Measurements from ENCODE around the gene CAPN8. TPM values are rescaled to one million over a fixed set of nuclear protein-coding genes. Genes with fewer than 3 reads are reported as not detected.

Gene CAPN8
- polyA plus RNA-seq, 1 of the 3 experiments (the other 2 are of a cell fraction), result not detected

DNA sequence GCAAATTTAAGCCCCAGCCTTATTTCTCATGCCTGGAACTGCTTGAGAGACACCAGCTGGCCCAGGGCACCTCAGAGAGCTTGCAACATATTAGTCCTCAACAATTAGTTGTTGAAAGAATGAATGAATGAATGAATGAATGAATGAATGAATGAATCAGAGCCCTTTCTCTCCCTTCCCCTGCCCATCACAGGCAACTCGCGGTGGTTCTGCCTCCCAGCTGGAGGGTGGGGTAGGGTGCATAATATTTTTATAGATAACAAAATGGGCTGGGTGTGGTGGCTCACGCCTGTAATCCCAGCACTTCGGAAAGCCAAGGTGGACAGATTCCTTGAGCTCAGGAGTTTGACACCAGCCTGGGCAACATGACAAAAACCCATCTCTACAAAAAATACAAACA lies 162.2 kb downstream of the CAPN8 start:
- Histone ChIP-seq H3K4me1 (ENCODE audit: control insufficient read depth in 1 of 2, insufficient read depth in 2 of 2, low read depth in 1 of 2, low read length in 1 of 2) (peaks cover 0 to 13% of the 10 kb centered on the region in 2 experiments; a peak in 3 of 4 replicates), H3K9ac (no peak overlapping the region), H3K79me2 (ENCODE audit: insufficient read depth) (no peaks in the 10 kb centered on the region), H3K36me3 (replicated peaks in 1 of 2; ENCODE audit: control insufficient read depth in 1 of 2, insufficient read depth in 2 of 2, low read length in 1 of 2) (no peaks in the 10 kb centered on the region), H3K27me3 (ENCODE audit: insufficient read depth) (no peaks in the 10 kb centered on the region), H4K20me1 (ENCODE audit: insufficient read depth) (no peaks in the 10 kb centered on the region), H2AFZ (ENCODE audit: low read depth) (no peak overlapping the region), H3K27ac (ENCODE audit: low read depth in 2 of 2, low read length in 1 of 2) (no peak overlapping the region), H3K4me3 (ENCODE audit: low read depth in 2 of 2, low read length in 1 of 2) (no peak overlapping the region), H3K9me3 (no peaks in the 10 kb centered on the region), H3K9me2 (no peaks in the 10 kb centered on the region), H3F3A (replicated peaks; ENCODE audit: insufficient read depth) (peaks cover 5% of the 10 kb centered on the region), H3K4me2 (no peak overlapping the region)
- DNase-seq, result no peak
- 91% methylated on average over 4 of the region's 4 CpGs for WGBS (ENCODE audit: low lambda C conversion rate)
- TF ChIP-seq EZH2phosphoT487 (IDR thresholded peaks at IDR 0.05; ENCODE audit: borderline replicate concordance, low read depth) (no peak), MXI1 (IDR thresholded peaks at IDR 0.05; ENCODE audit: low read depth, low read length) (no peak), GATA2 (CRISPR knock-in tag; IDR thresholded peaks at IDR 0.05) (no peak), CHD2 (IDR thresholded peaks at IDR 0.05; ENCODE audit: low read length, partially characterized antibody) (no peak), TAF1 (IDR thresholded peaks at IDR 0.05; ENCODE audit: borderline replicate concordance, low read depth, low read length) (no peak), POLR2AphosphoS5 (IDR thresholded peaks at IDR 0.05; ENCODE audit: low read depth, low read length) (no peak), JUND (IDR thresholded peaks at IDR 0.05) (no peak), TCF12 (IDR thresholded peaks at IDR 0.05) (no peak), RCOR1 (IDR thresholded peaks at IDR 0.05; ENCODE audit: low read length) (no peak), SMC3 (IDR thresholded peaks at IDR 0.05; ENCODE audit: low read depth, low read length) (no peak), NRF1 (IDR thresholded peaks at IDR 0.05; ENCODE audit: low read depth, low read length) (no peak), YY1 (IDR thresholded peaks at IDR 0.05; ENCODE audit: low read depth) (no peak), RAD21 (IDR thresholded peaks at IDR 0.05; ENCODE audit: low read length) (no peak), FOXJ3 (CRISPR knock-in tag; IDR thresholded peaks at IDR 0.05) (no peak)
- TF ChIP-seq, protein P1, sequence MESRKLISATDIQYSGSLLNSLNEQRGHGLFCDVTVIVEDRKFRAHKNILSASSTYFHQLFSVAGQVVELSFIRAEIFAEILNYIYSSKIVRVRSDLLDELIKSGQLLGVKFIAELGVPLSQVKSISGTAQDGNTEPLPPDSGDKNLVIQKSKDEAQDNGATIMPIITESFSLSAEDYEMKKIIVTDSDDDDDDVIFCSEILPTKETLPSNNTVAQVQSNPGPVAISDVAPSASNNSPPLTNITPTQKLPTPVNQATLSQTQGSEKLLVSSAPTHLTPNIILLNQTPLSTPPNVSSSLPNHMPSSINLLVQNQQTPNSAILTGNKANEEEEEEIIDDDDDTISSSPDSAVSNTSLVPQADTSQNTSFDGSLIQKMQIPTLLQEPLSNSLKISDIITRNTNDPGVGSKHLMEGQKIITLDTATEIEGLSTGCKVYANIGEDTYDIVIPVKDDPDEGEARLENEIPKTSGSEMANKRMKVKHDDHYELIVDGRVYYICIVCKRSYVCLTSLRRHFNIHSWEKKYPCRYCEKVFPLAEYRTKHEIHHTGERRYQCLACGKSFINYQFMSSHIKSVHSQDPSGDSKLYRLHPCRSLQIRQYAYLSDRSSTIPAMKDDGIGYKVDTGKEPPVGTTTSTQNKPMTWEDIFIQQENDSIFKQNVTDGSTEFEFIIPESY (IDR thresholded peaks at IDR 0.05; ENCODE audit: borderline replicate concordance, low read depth), result no peak
- TF ChIP-seq, protein P2, sequence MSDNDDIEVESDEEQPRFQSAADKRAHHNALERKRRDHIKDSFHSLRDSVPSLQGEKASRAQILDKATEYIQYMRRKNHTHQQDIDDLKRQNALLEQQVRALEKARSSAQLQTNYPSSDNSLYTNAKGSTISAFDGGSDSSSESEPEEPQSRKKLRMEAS (IDR thresholded peaks at IDR 0.05; ENCODE audit: low read depth), result no peak
- TF ChIP-seq, protein P3, sequence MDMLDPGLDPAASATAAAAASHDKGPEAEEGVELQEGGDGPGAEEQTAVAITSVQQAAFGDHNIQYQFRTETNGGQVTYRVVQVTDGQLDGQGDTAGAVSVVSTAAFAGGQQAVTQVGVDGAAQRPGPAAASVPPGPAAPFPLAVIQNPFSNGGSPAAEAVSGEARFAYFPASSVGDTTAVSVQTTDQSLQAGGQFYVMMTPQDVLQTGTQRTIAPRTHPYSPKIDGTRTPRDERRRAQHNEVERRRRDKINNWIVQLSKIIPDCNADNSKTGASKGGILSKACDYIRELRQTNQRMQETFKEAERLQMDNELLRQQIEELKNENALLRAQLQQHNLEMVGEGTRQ (IDR thresholded peaks at IDR 0.05; ENCODE audit: borderline replicate concordance, low read depth, low read length), result no peak
- POLR2A ChIA-PET, result no interaction called here
- CTCF ChIA-PET, result interaction anchor here (1.0 kb wide), 1 partner anchor 180 kb away, joined by 3 read pairs; no protein-coding TSS in a partner anchor

Measured in SK-N-SH (cell line).